Spleen (tissue), 7 donors: Measurements from ENCODE around the gene TMEM131.
"Not testable (repeated sequence)": the region's sequence is repeated elsewhere in the genome, so short reads cannot be mapped to it uniquely, and the experiment has no call there.

Experiments
- CTCF ChIP-seq, 11 experiments: fragments of 200-600 bp in 7 of 11; fragments of 450-650 bp in 4 of 11; sonication (generic) in 4 of 11; IDR thresholded peaks in 8 of 11; conservative IDR thresholded peaks in 3 of 11; 1 replicate in 7 of 11; 2 replicates in 4 of 11; pipeline versions ENCODE4 v1.4.0 to v1.8.0; 2016 to 2021; ENCODE audit warnings: antibody characterized with exemption in 11 of 11, inconsistent platforms in 4 of 11, mild to moderate bottlenecking in 1 of 11
- POLR2A ChIP-seq, 3 donors: fragments of 450-650 bp; IDR thresholded peaks; one replicate each; pipeline ENCODE4 v1.5.1; 2017; ENCODE audit warnings: antibody characterized with exemption in 3 of 3, mild to moderate bottlenecking in 1 of 3
- donor health status: DM: no; HTN: no; CAD: no; lungs with moderate emphysema.
- donor health status: DM: no; HTN: no; CAD: no.
- donor health status: DM: no; HTN: no; CAD: no.

DNA sequence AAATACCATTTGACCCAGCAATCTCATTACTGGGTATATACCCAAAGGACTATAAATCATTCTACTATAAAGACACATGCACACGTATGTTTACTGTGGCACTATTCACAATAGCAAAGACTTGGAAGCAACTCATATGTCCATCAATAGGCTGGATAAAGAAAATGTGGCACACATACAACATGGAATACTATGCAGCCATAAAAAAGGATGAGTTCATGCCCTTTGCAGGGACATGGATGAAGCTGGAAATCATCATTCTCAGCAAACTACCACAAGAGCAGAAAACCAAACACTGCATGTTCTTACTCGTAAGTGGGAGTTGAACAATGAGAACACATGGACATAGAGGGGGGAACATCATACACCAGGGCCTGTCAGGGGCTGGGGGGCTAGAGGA lies 117.4 kb downstream of the TMEM131 start:
- TF ChIP-seq CTCF (IDR thresholded peaks at IDR 0.05 in 8 of 11, conservative IDR thresholded peaks at IDR 0.05 in 3 of 11); POLR2A (IDR thresholded peaks at IDR 0.05): not testable (repeated sequence)
